Psoas muscle (tissue), 8 donors: ENCODE measurements around the gene CHST8. TPM values are rescaled to one million over a fixed set of nuclear protein-coding genes. Genes with fewer than 3 reads are reported as not detected.

Experiments
- ATAC-seq, 4 donors: fragments of 200-7000 bp; cut with Tn5 transposase; one replicate each; pipeline ENCODE4 v1.9.1; 2020; ENCODE audit warnings: moderate library complexity in 3 of 4, mild to moderate bottlenecking in 2 of 4
- DNase-seq, 2 donors: peaks; one replicate each; pipeline ENCODE4 v3.0.0-alpha.2; 2020
- H3K27ac ChIP-seq: fragments of 200-600 bp; one replicate; pipeline ENCODE4 v1.8.0; 2022
- H3K27me3 ChIP-seq, 3 donors: fragments of 200-600 bp in 1 of 3; one replicate each; pipeline versions ENCODE4 v1.6.1 to v1.8.0; 2013 to 2022; ENCODE audit warnings: low read length in 2 of 3, mild to moderate bottlenecking in 2 of 3, moderate library complexity in 1 of 3; ENCODE audit not compliant: insufficient read depth in 3 of 3
- H3K36me3 ChIP-seq, 2 donors: fragments of 200-600 bp in 1 of 2; one replicate each; pipeline versions ENCODE4 v1.6.1 to v1.8.0; 2013 to 2022; ENCODE audit warnings: low read depth in 1 of 2, mild to moderate bottlenecking in 1 of 2, moderate library complexity in 1 of 2; ENCODE audit not compliant: insufficient read depth in 1 of 2
- H3K4me1 ChIP-seq: fragments of 200-600 bp; one replicate; pipeline ENCODE4 v1.8.0; 2022
- H3K4me3 ChIP-seq: fragments of 200-600 bp; one replicate; pipeline ENCODE4 v1.8.0; 2022; ENCODE audit warnings: mild to moderate bottlenecking
- H3K9me3 ChIP-seq: fragments of 200-600 bp; one replicate; pipeline ENCODE4 v1.8.0; 2022
- CTCF ChIP-seq: fragments of 200-600 bp; IDR thresholded peaks from one replicate; pipeline ENCODE4 v1.8.0; 2022; ENCODE audit warnings: antibody characterized with exemption
- WGBS, 3 donors: extraction: QIAGEN DNeasy Blood & Tissue Kit; methylation state at CpG; one replicate each; pipeline versions ENCODE4 v1.1.6 to v1.1.7; 2013; 5-methylcytosine and 5-hydroxymethylcytosine counted together
- intact Hi-C, 2 donors: fragments of 100-400 bp; cut with DNase I; formaldehyde crosslinking; loops; one replicate each; pipeline versions ENCODE4 v1.11.0 to v1.14.2; 2022
- polyA plus RNA-seq, 3 donors: library from polyadenylated mRNA; stranded (reverse); fragments of 200-250 nt; gene quantifications; one replicate each; pipeline ENCODE4 v1.2.3, GENCODE V29; 2013
- total RNA-seq, 4 donors: library from RNA; stranded (reverse); fragmentation: NEBNext Ultra II Directional in 2 of 4; extraction: Animal tissue kit (Norgen Biotek cat#: 25700) in 2 of 4; gene quantifications; one replicate each; pipeline versions ENCODE4 v1.2.1 to v1.2.4, GENCODE V29; 2021 to 2023
- donor health status: healthy with polysubstance abuse.
- donor health status: DM: no; HTN: no; CAD: no; lungs with moderate emphysema.
- donor health status: Bipolar disorder and iron deficiency.
- donor health status: healthy.
- donor health status: DM: yes; HTN: yes; CAD: no.
- donor health status: DM: no; HTN: no; CAD: no.
- donor health status: DM: no; HTN: no; CAD: no.
- donor health status: DM: yes; HTN: yes; CAD: no.

CHST8 gene
- total and polyA plus RNA-seq, 7 donors: 0.05 to 0.60 (median 0.23) TPM; not detected in 1

- no peak for ATAC-seq
- H3K27ac ChIP-seq: no peak overlapping the region
- no peak overlapping the region for H3K4me3 ChIP-seq
- no peaks in the 10 kb centered on the region for H3K9me3 ChIP-seq
- no peak for TF ChIP-seq CTCF
- intact Hi-C loops: no loop called here
- no peaks in the 10 kb centered on the region for H3K4me1 ChIP-seq
- H3K36me3 ChIP-seq: no peaks in the 10 kb centered on the region
- H3K27me3 ChIP-seq: peaks cover 0 to 63% (median 14%) of the 10 kb centered on the region in 3 donors
- 70 to 73% (median 71%) methylated on average over 24 of the region's 24 CpGs for WGBS, 3 donors
- DNase-seq: no peak
Measured at GRCh38 chr19:33686687-33687480, 65.1 kb downstream of the CHST8 start.

GRCh38 chr19:33687481-33688170 is 65.9 kb downstream of the CHST8 start:
- Histone ChIP-seq H3K36me3 (no peaks in the 10 kb centered on the region), H3K27ac (no peak overlapping the region), H3K27me3 (peaks cover 0 to 56% (median 14%) of the 10 kb centered on the region in 3 donors), H3K4me1 (no peaks in the 10 kb centered on the region), H3K9me3 (no peaks in the 10 kb centered on the region), H3K4me3 (no peak overlapping the region)
- TF ChIP-seq CTCF: no peak
- ATAC-seq (no peak), DNase-seq (no peak)
- intact Hi-C loops: no loop called here
- 70 to 75% (median 72%) methylated on average over 16 to 17 of the region's 17 CpGs for WGBS, 3 donors

GRCh38 chr19:33688171-33688992 is 66.6 kb downstream of the CHST8 start:
- H3K36me3 ChIP-seq: no peaks in the 10 kb centered on the region
- peaks cover 0 to 49% (median 14%) of the 10 kb centered on the region in 3 donors for H3K27me3 ChIP-seq
- no peaks in the 10 kb centered on the region for H3K4me1 ChIP-seq
- H3K4me3 ChIP-seq: no peak overlapping the region
- WGBS, 3 donors: 74 to 76% (median 74%) methylated on average over 12 of the region's 12 CpGs
- no peak for ATAC-seq
- TF ChIP-seq CTCF: no peak
- no peak for DNase-seq
- H3K27ac ChIP-seq: no peak overlapping the region
- no peaks in the 10 kb centered on the region for H3K9me3 ChIP-seq
- intact Hi-C loops: no loop called here

GRCh38 chr19:33689138-33689746 is 67.5 kb downstream of the CHST8 start:
- no peak overlapping the region for H3K27ac ChIP-seq
- H3K36me3 ChIP-seq: no peaks in the 10 kb centered on the region
- H3K4me1 ChIP-seq: no peaks in the 10 kb centered on the region
- peaks cover 0 to 42% (median 9%) of the 10 kb centered on the region in 3 donors for H3K27me3 ChIP-seq
- ATAC-seq (no peak), DNase-seq (no peak)
- 80 to 85% (median 82%) methylated on average over 18 of the region's 18 CpGs for WGBS, 3 donors
- no peak overlapping the region for H3K4me3 ChIP-seq
- H3K9me3 ChIP-seq: no peaks in the 10 kb centered on the region
- intact Hi-C loops: no loop called here
- TF ChIP-seq CTCF: no peak
